Trophoblast cell (in vitro differentiated cells and primary cell): ENCODE data around the gene OR56A1.

Experiments
- DNase-seq, 2 donors: peaks; one replicate each; pipeline ENCODE4 v3.0.0-alpha.2; 2016
- H2AFZ ChIP-seq: 2 replicates; pipeline ENCODE4 v1.6.1; 2013; ENCODE audit warnings: low read length, moderate library complexity, mild to moderate bottlenecking; ENCODE audit not compliant: insufficient read depth, poor library complexity
- H2AK5ac ChIP-seq: 2 replicates; pipeline ENCODE4 v1.6.1; 2013; ENCODE audit warnings: mild to moderate bottlenecking, low read length
- H2BK120ac ChIP-seq: 2 replicates; pipeline ENCODE4 v1.6.1; 2013; ENCODE audit warnings: low read length, mild to moderate bottlenecking, moderate library complexity; ENCODE audit not compliant: insufficient read depth, poor library complexity
- H2BK12ac ChIP-seq: 2 replicates; pipeline ENCODE4 v1.6.1; 2013; ENCODE audit warnings: mild to moderate bottlenecking, low read length, moderate library complexity
- H2BK5ac ChIP-seq: 2 replicates; pipeline ENCODE4 v1.6.1; 2013; ENCODE audit warnings: low read length, low read depth, moderate library complexity, mild to moderate bottlenecking; ENCODE audit not compliant: poor library complexity
- H3K14ac ChIP-seq: 2 replicates; pipeline ENCODE4 v1.6.1; 2013; ENCODE audit warnings: mild to moderate bottlenecking, low read length
- H3K18ac ChIP-seq: 2 replicates; pipeline ENCODE4 v1.6.1; 2013; ENCODE audit warnings: mild to moderate bottlenecking, low read length
- H3K23ac ChIP-seq: 2 replicates; pipeline ENCODE4 v1.6.1; 2013; ENCODE audit warnings: low read length
- H3K27ac ChIP-seq: 2 replicates; pipeline ENCODE4 v1.5.1; 2013; ENCODE audit warnings: low read depth, mild to moderate bottlenecking, inconsistent platforms, low read length, moderate library complexity
- H3K27me3 ChIP-seq: 2 replicates; pipeline ENCODE4 v1.6.1; 2013; ENCODE audit warnings: inconsistent platforms, mild to moderate bottlenecking, low read length, moderate library complexity; ENCODE audit not compliant: insufficient read depth
- H3K36me3 ChIP-seq, 2 experiments: 1 replicate in 1 of 2; 2 replicates in 1 of 2; pipeline ENCODE4 v1.6.1; 2013; ENCODE audit warnings: low read length in 2 of 2, mild to moderate bottlenecking in 2 of 2, moderate library complexity in 1 of 2; ENCODE audit not compliant: insufficient read depth in 2 of 2, control insufficient read depth in 1 of 2
- H3K4ac ChIP-seq: 2 replicates; pipeline ENCODE4 v1.6.1; 2013; ENCODE audit warnings: low read depth, mild to moderate bottlenecking, low read length, moderate library complexity
- H3K4me1 ChIP-seq, 2 experiments: 1 replicate in 1 of 2; 2 replicates in 1 of 2; pipeline ENCODE4 v1.6.1; 2013; ENCODE audit warnings: low read length in 2 of 2, mild to moderate bottlenecking in 2 of 2, moderate library complexity in 1 of 2; ENCODE audit not compliant: insufficient read depth in 2 of 2, control insufficient read depth in 1 of 2
- H3K4me2 ChIP-seq: 2 replicates; pipeline ENCODE4 v1.6.1; 2013; ENCODE audit warnings: inconsistent platforms, mild to moderate bottlenecking, low read length, moderate library complexity
- H3K4me3 ChIP-seq: 2 replicates; pipeline ENCODE4 v1.5.1; 2013; ENCODE audit warnings: mild to moderate bottlenecking, low read depth, low read length, inconsistent platforms
- H3K79me1 ChIP-seq: one replicate; pipeline ENCODE4 v1.6.1; 2013; ENCODE audit warnings: low read length
- H3K79me2 ChIP-seq: 2 replicates; pipeline ENCODE4 v1.6.1; 2013; ENCODE audit warnings: low read length, mild to moderate bottlenecking; ENCODE audit not compliant: control insufficient read depth, insufficient read depth, poor library complexity
- H3K9ac ChIP-seq: 2 replicates; pipeline ENCODE4 v1.6.1; 2013; ENCODE audit warnings: mild to moderate bottlenecking, low read length
- H3K9me3 ChIP-seq: 2 replicates; pipeline ENCODE4 v1.6.1; 2013; ENCODE audit warnings: low read depth, mild to moderate bottlenecking, control low read depth, inconsistent platforms, low read length; ENCODE audit not compliant: insufficient read depth
- H4K12ac ChIP-seq: 2 replicates; pipeline ENCODE4 v1.6.1; 2013; ENCODE audit warnings: low read depth, mild to moderate bottlenecking, low read length, moderate library complexity
- H4K8ac ChIP-seq: 2 replicates; pipeline ENCODE4 v1.6.1; 2013; ENCODE audit warnings: low read depth, mild to moderate bottlenecking, low read length, moderate library complexity
- H4K91ac ChIP-seq: one replicate; pipeline ENCODE4 v1.6.1; 2013; ENCODE audit warnings: low read depth, mild to moderate bottlenecking, low read length, moderate library complexity
- WGBS: extraction: QIAGEN DNeasy Blood & Tissue Kit; methylation state at CpG from one replicate; pipeline ENCODE4 v1.1.7; 2013; ENCODE audit warnings: missing lambda C conversion rate; ENCODE audit not compliant: insufficient read length, insufficient coverage; ENCODE audit errors: extremely low coverage; 5-methylcytosine and 5-hydroxymethylcytosine counted together

The OR56A1 gene

DNA sequence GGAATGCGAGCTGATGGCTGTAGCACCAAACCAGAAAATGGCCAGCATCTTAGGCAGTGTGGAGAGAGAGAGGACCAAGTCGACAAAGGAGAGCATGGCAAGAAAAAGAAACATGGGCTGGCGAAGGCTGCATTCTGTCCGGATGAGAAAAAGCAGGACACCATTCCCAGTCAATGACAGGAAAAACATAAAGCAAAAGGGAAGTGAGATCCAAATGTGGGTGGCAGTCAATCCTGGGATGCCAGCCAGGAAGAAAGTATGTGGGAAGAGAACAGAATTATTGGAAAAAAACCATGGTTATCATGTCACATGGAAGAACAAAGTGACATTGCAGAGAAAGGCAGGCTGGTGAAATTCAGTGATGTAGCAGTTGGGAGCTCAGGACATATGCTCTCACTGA, 36.9 kb upstream of the OR56A1 start:
- Histone ChIP-seq H3K4me2 (no peak overlapping the region), H4K91ac (no peak overlapping the region)

DNA sequence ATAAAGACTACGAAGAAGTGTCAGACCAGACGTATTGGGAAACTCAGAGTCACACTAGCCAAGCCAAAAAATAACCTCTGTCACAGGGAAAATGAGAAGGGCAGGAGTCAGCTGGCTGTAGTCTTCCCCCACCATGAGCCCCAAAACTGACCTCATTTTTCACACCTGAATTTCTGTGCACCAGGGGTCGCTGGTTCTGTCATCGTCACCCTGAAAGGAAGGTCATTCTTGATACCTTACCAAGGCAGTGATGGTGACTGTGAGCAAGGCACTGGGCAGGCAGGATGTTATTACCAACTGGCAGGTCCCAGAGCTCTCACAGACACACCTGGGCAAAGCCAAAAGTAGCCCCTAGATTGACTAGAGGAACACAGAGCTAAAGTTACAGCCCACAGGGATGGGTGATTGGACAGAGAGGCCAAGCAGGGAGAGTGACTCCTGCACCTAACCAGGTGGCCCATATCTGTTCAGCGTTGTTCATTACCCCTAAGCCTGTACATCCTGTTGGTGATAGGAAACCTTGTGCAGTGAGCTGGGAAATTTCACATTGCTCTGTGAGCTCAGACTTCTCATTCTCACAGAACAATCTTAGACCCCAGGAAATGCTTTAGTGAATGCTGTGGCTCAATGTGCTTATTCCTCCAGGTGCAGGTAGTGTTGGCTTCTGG, 32.3 kb upstream of the OR56A1 start:
- Histone ChIP-seq H3K4me1 (no peaks in the 10 kb centered on the region), H4K91ac (no peak overlapping the region), H3K36me3 (no peaks in the 10 kb centered on the region), H3K4me2 (no peak overlapping the region), H3K18ac (no peak overlapping the region), H3K79me2 (no peaks in the 10 kb centered on the region), H2BK120ac (no peak overlapping the region), H3K79me1 (no peaks in the 10 kb centered on the region), H3K9me3 (no peaks in the 10 kb centered on the region), H3K27ac (no peak overlapping the region), H3K4me3 (no peak overlapping the region), H2AFZ (no peak overlapping the region), H3K14ac (no peak overlapping the region), H3K4ac (no peak overlapping the region), H4K12ac (no peak overlapping the region), H2BK12ac (no peak overlapping the region), H2BK5ac (no peak overlapping the region), H3K9ac (no peak overlapping the region), H2AK5ac (no peak overlapping the region), H3K27me3 (no peaks in the 10 kb centered on the region), H4K8ac (no peak overlapping the region), H3K23ac (no peak overlapping the region)
- no CpG with 5 or more reads among the region's 5 CpGs for WGBS
- DNase-seq = no peak

More for the DNA sequence above, 36.9 kb upstream of the OR56A1 start:
- H3K4ac ChIP-seq = no peak overlapping the region
- H3K9me3 ChIP-seq = no peaks in the 10 kb centered on the region
- no peak for DNase-seq
- no peak overlapping the region for H3K9ac ChIP-seq
- WGBS = no CpG with 5 or more reads among the region's 4 CpGs
- H2BK5ac ChIP-seq = no peak overlapping the region
- H3K14ac ChIP-seq = no peak overlapping the region
- H3K4me1 ChIP-seq = no peaks in the 10 kb centered on the region
- H2BK120ac ChIP-seq = no peak overlapping the region
- no peaks in the 10 kb centered on the region for H3K79me2 ChIP-seq
- no peaks in the 10 kb centered on the region for H3K27me3 ChIP-seq
- H4K8ac ChIP-seq = no peak overlapping the region
- H2AK5ac ChIP-seq = no peak overlapping the region
- no peak overlapping the region for H4K12ac ChIP-seq
- H2BK12ac ChIP-seq = no peak overlapping the region
- H3K23ac ChIP-seq = peak overlapping the region; percentile 58
- no peaks in the 10 kb centered on the region for H3K79me1 ChIP-seq
- no peak overlapping the region for H2AFZ ChIP-seq
- no peak overlapping the region for H3K18ac ChIP-seq
- no peak overlapping the region for H3K27ac ChIP-seq
- H3K36me3 ChIP-seq = no peaks in the 10 kb centered on the region
- H3K4me3 ChIP-seq = no peak overlapping the region

DNA sequence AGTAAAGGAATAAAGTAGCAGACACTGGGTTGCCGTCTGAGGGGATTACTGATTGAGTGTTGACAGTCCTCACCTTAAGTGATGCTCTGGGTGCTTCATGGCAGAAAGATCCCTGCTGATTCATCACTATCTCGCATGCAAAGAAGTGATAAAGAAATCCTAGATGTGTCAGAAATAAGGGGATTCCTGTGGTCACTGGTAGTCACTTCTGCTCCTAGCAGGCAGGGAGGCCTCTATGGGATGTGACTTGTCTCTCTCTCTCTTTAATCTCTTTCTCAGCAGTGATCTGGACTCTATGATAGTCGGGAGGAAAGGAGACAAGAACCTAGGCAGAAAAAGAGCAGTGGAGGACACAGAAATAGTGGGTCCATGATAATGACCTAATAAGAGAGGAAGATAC, 30.9 kb upstream of the OR56A1 start:
- Histone ChIP-seq H3K4me1 (no peaks in the 10 kb centered on the region), H2AK5ac (no peak overlapping the region), H3K4me3 (no peak overlapping the region), H2AFZ (no peak overlapping the region), H3K14ac (no peak overlapping the region), H2BK120ac (no peak overlapping the region), H3K23ac (no peak overlapping the region), H3K79me1 (no peaks in the 10 kb centered on the region), H4K8ac (no peak overlapping the region), H3K4ac (no peak overlapping the region), H3K27ac (no peak overlapping the region), H3K9me3 (peaks cover 1% of the 10 kb centered on the region), H3K4me2 (no peak overlapping the region), H2BK12ac (no peak overlapping the region), H3K9ac (no peak overlapping the region), H3K36me3 (no peaks in the 10 kb centered on the region), H4K12ac (no peak overlapping the region), H4K91ac (no peak overlapping the region), H3K79me2 (no peaks in the 10 kb centered on the region), H3K27me3 (no peaks in the 10 kb centered on the region), H2BK5ac (no peak overlapping the region), H3K18ac (no peak overlapping the region)
- DNase-seq = no peak
- no CpG with 5 or more reads among the region's 3 CpGs for WGBS

- no peaks in the 10 kb centered on the region for H3K27me3 ChIP-seq
- H3K36me3 ChIP-seq = no peaks in the 10 kb centered on the region
- H3K14ac ChIP-seq = no peak overlapping the region
- no peaks in the 10 kb centered on the region for H3K79me2 ChIP-seq
- H4K12ac ChIP-seq = no peak overlapping the region
- WGBS = no CpG with 5 or more reads among the region's 8 CpGs
- H2AK5ac ChIP-seq = no peak overlapping the region
- no peaks in the 10 kb centered on the region for H3K4me1 ChIP-seq
- H4K8ac ChIP-seq = no peak overlapping the region
- no peak overlapping the region for H2AFZ ChIP-seq
- no peak overlapping the region for H2BK120ac ChIP-seq
- no peak overlapping the region for H3K27ac ChIP-seq
- no peak overlapping the region for H2BK12ac ChIP-seq
- no peak overlapping the region for H3K4me3 ChIP-seq
- H4K91ac ChIP-seq = no peak overlapping the region
- no peak for DNase-seq
- H2BK5ac ChIP-seq = no peak overlapping the region
- peaks cover 1% of the 10 kb centered on the region for H3K9me3 ChIP-seq
- no peak overlapping the region for H3K4ac ChIP-seq
- H3K4me2 ChIP-seq = no peak overlapping the region
- H3K79me1 ChIP-seq = no peaks in the 10 kb centered on the region
- H3K23ac ChIP-seq = no peak overlapping the region
- no peak overlapping the region for H3K18ac ChIP-seq
- no peak overlapping the region for H3K9ac ChIP-seq
These were observed 26.9 kb upstream of the OR56A1 start for GRCh38 chr11:6057452-6057851.
